Measurements from ENCODE around the gene DNAH14. TPM values are rescaled to one million over a fixed set of nuclear protein-coding genes. Genes with fewer than 3 reads are reported as not detected.

DNAH14 gene
- total and polyA plus RNA-seq, 2 of the 4 experiments (the other 2 are of a cell fraction) = 2.7 to 3.6 TPM

- no peak for TF ChIP-seq CTCF (conservative IDR thresholded peaks at IDR 0.05; ENCODE audit: low read depth, low read length)
These were observed 506.0 kb downstream of the DNAH14 start (continued) for GRCh38 chr1:225435487-225435886.

GRCh38 chr1:225435957-225436392 lies 506.5 kb downstream of the DNAH14 start:
- no peak overlapping the region for H3K4ac ChIP-seq (ENCODE audit: low read depth, low read length)
- BruUV-seq (replicated peaks) = no TSS peak
- ChIA-PET CTCF (no interaction called here), POLR2A (ENCODE audit: unreplicated experiment) (no interaction called here)
- H4K5ac ChIP-seq (ENCODE audit: low read depth, low read length) = no peak overlapping the region
- in situ Hi-C loops (cut with MboI; ENCODE audit: low sequenced_read_pairs) = no loop called here
- WGBS, 2 experiments (ENCODE audit: extremely low coverage in 2 of 2, insufficient read length in 1 of 2) = no CpG with 5 or more reads among the region's 6 CpGs
- no peaks in the 10 kb centered on the region for H3K9me3 ChIP-seq (ENCODE audit: control insufficient read depth, insufficient read depth, low read length)
- no peak overlapping the region for H2BK15ac ChIP-seq (ENCODE audit: low read depth, low read length)
- H3K4me1 ChIP-seq (ENCODE audit: control insufficient read depth, insufficient read depth, low read length) = no peaks in the 10 kb centered on the region
- no peak overlapping the region for H3K56ac ChIP-seq (ENCODE audit: extremely low read depth, insufficient read depth, low read length)
- peaks cover 5% of the 10 kb centered on the region; the same call in 1 of the 2 replicates for H3K27me3 ChIP-seq (ENCODE audit: control insufficient read depth, insufficient read depth, low read length)
- H3K23ac ChIP-seq (ENCODE audit: low read depth, low read length) = no peak overlapping the region
- H3K27ac ChIP-seq (ENCODE audit: insufficient read depth, low read length) = no peak overlapping the region
- no peak for TF ChIP-seq CTCF (conservative IDR thresholded peaks at IDR 0.05; ENCODE audit: low read depth, low read length)
- no peak for TF ChIP-seq RCOR1 (IDR thresholded peaks at IDR 0.05; ENCODE audit: insufficient replicate concordance, low read length)
- H3K4me2 ChIP-seq (ENCODE audit: low read depth, low read length) = no peak overlapping the region
- no peak overlapping the region for H2BK20ac ChIP-seq (ENCODE audit: low read depth, low read length)
- no peaks in the 10 kb centered on the region for H3K9me1 ChIP-seq (ENCODE audit: insufficient read depth, low read length)
- no peaks in the 10 kb centered on the region for H3K79me1 ChIP-seq (ENCODE audit: low read depth in 1 of 2, low read length in 2 of 2)
- no peak overlapping the region for H3K18ac ChIP-seq (ENCODE audit: low read depth, low read length)
- ATAC-seq (ENCODE audit: low read depth) = no peak
- H2AFZ ChIP-seq (replicated peaks; ENCODE audit: low read length, poor library complexity) = no peak overlapping the region
- no peak overlapping the region for H2AK5ac ChIP-seq (ENCODE audit: low read depth, low read length)
- no peak overlapping the region for H4K8ac ChIP-seq (ENCODE audit: low read depth in 2 of 2, low read length in 2 of 2)
- H4K20me1 ChIP-seq (ENCODE audit: insufficient read depth, low read length) = no peaks in the 10 kb centered on the region
- dilution Hi-C loops (cut with HindIII; ENCODE audit: low sequenced_read_pairs, unreplicated experiment) = no loop called here
- H4K91ac ChIP-seq (ENCODE audit: insufficient read depth, low read depth, low read length) = no peak overlapping the region
- H3K36me3 ChIP-seq (ENCODE audit: control insufficient read depth, insufficient read depth, low read length) = no peaks in the 10 kb centered on the region
- no peak overlapping the region for H3K14ac ChIP-seq (replicated peaks; ENCODE audit: low read depth, low read length)
- H3K4me3 ChIP-seq (ENCODE audit: insufficient read depth, low read depth, low read length) = no peak overlapping the region
- no peak overlapping the region for H2BK120ac ChIP-seq (ENCODE audit: low read depth, low read length)
- H2BK5ac ChIP-seq (ENCODE audit: low read depth, low read length, poor library complexity, severe bottlenecking) = no peak overlapping the region
- no peak for DNase-seq
- intact Hi-C loops (cut with micrococcal nuclease) = loop anchor here (5.0 kb wide), 1 partner anchor 114 kb away; no protein-coding TSS in a partner anchor
- H3K9ac ChIP-seq (ENCODE audit: low read depth, low read length) = no peak overlapping the region
- H2AK9ac ChIP-seq (replicated peaks; ENCODE audit: low read depth, low read length, poor library complexity) = no peak overlapping the region

All from IMR-90 (cell line).